ENCODE data around the gene SPTBN5.

The SPTBN5 gene

GRCh38 chr15:41827290-41827879 is 66.5 kb downstream of the SPTBN5 start:
- no peak for DNase-seq (ENCODE audit: low read depth in 3 of 3, low spot score in 1 of 3)

- no peak for DNase-seq (ENCODE audit: low read depth in 3 of 3, low spot score in 1 of 3)
Measured at GRCh38 chr15:41825572-41826535, 68.0 kb downstream of the SPTBN5 start.

GRCh38 chr15:41825145-41825544 is 68.7 kb downstream of the SPTBN5 start:
- no peak for DNase-seq (ENCODE audit: low read depth in 3 of 3, low spot score in 1 of 3)

GRCh38 chr15:41824062-41824745 is 69.6 kb downstream of the SPTBN5 start:
- no peak for DNase-seq (ENCODE audit: low read depth in 3 of 3, low spot score in 1 of 3)

GRCh38 chr15:41823502-41823901 is 70.4 kb downstream of the SPTBN5 start:
- no peak for DNase-seq (ENCODE audit: low read depth in 3 of 3, low spot score in 1 of 3)

- DNase-seq (ENCODE audit: low read depth in 3 of 3, low spot score in 1 of 3), result no peak
Measured at GRCh38 chr15:41822957-41823356, 70.9 kb downstream of the SPTBN5 start.

GRCh38 chr15:41822471-41822870 is 71.4 kb downstream of the SPTBN5 start:
- DNase-seq (ENCODE audit: low read depth in 3 of 3, low spot score in 1 of 3), result no peak

GRCh38 chr15:41821831-41822230 is 72.0 kb downstream of the SPTBN5 start:
- DNase-seq (ENCODE audit: low read depth in 3 of 3, low spot score in 1 of 3), result no peak

GRCh38 chr15:41820791-41821423 is 72.9 kb downstream of the SPTBN5 start:
- no peak for DNase-seq (ENCODE audit: low read depth in 3 of 3, low spot score in 1 of 3)

GRCh38 chr15:41819455-41820050 is 74.3 kb downstream of the SPTBN5 start:
- DNase-seq (ENCODE audit: low read depth in 3 of 3, low spot score in 1 of 3), result no peak

- no peak for DNase-seq (ENCODE audit: low read depth in 3 of 3, low spot score in 1 of 3)
Measured at GRCh38 chr15:41817781-41818180, 76.1 kb downstream of the SPTBN5 start.

- DNase-seq (ENCODE audit: low read depth in 3 of 3, low spot score in 1 of 3), result no peak
Measured at GRCh38 chr15:41817327-41817726, 76.5 kb downstream of the SPTBN5 start.

GRCh38 chr15:41816788-41817187 is 77.1 kb downstream of the SPTBN5 start:
- DNase-seq (ENCODE audit: low read depth in 3 of 3, low spot score in 1 of 3), result no peak

GRCh38 chr15:41814534-41814933 is 79.3 kb downstream of the SPTBN5 start:
- DNase-seq (ENCODE audit: low read depth in 3 of 3, low spot score in 1 of 3), result no peak

GRCh38 chr15:41813426-41813825 is 80.4 kb downstream of the SPTBN5 start:
- DNase-seq (ENCODE audit: low read depth in 3 of 3, low spot score in 1 of 3), result no peak

- no peak for DNase-seq (ENCODE audit: low read depth in 3 of 3, low spot score in 1 of 3)
Measured at GRCh38 chr15:41812820-41813375, 81.0 kb downstream of the SPTBN5 start.

- peak; percentile 29 to 69 (median 41) for DNase-seq (ENCODE audit: low read depth in 3 of 3, low spot score in 1 of 3)
Measured at GRCh38 chr15:41811432-41812195, 82.2 kb downstream of the SPTBN5 start.

GRCh38 chr15:41810651-41811431 is 83.0 kb downstream of the SPTBN5 start:
- no peak for DNase-seq (ENCODE audit: low read depth in 3 of 3, low spot score in 1 of 3)
